HG03097 (cell line): Measurements from ENCODE around the gene ARNT2.

Experiments used
- ATAC-seq: cut with Tn5 transposase; IDR thresholded peaks from one replicate; pipeline ENCODE4 v1.9.1; 2021; ENCODE audit not compliant: unreplicated experiment, low FRiP score

The ARNT2 gene

GRCh38 chr15:80440024-80440423, 35.8 kb downstream of the ARNT2 start:
- ATAC-seq, result no peak

GRCh38 chr15:80441041-80441440, 36.9 kb downstream of the ARNT2 start:
- no peak for ATAC-seq

- ATAC-seq, result no peak
Observed at GRCh38 chr15:80441714-80442113, 37.5 kb downstream of the ARNT2 start.

GRCh38 chr15:80442728-80443403, 38.7 kb downstream of the ARNT2 start:
- no peak for ATAC-seq

GRCh38 chr15:80444680-80445251, 40.6 kb downstream of the ARNT2 start:
- ATAC-seq, result no peak

GRCh38 chr15:80445300-80446041, 41.3 kb downstream of the ARNT2 start:
- ATAC-seq, result no peak

- no peak for ATAC-seq
Observed at GRCh38 chr15:80447077-80447476, 42.9 kb downstream of the ARNT2 start.

- ATAC-seq, result no peak
Observed at GRCh38 chr15:80449825-80450224, 45.6 kb downstream of the ARNT2 start.

- ATAC-seq, result no peak
Observed at GRCh38 chr15:80450811-80451321, 46.7 kb downstream of the ARNT2 start.

- ATAC-seq, result no peak
Observed at GRCh38 chr15:80452166-80452565, 48.0 kb downstream of the ARNT2 start.

GRCh38 chr15:80455051-80455648, 51.0 kb downstream of the ARNT2 start:
- no peak for ATAC-seq

GRCh38 chr15:80455668-80456442, 51.7 kb downstream of the ARNT2 start:
- ATAC-seq, result no peak

- no peak for ATAC-seq
Observed at GRCh38 chr15:80456517-80457492, 52.6 kb downstream of the ARNT2 start.

GRCh38 chr15:80457896-80458295, 53.7 kb downstream of the ARNT2 start:
- no peak for ATAC-seq

GRCh38 chr15:80458580-80458979, 54.4 kb downstream of the ARNT2 start:
- ATAC-seq, result no peak

GRCh38 chr15:80459380-80459779, 55.2 kb downstream of the ARNT2 start:
- no peak for ATAC-seq

GRCh38 chr15:80459818-80460217, 55.6 kb downstream of the ARNT2 start:
- no peak for ATAC-seq

GRCh38 chr15:80461356-80462095, 57.3 kb downstream of the ARNT2 start:
- ATAC-seq, result no peak

GRCh38 chr15:80462111-80462510, 57.9 kb downstream of the ARNT2 start:
- no peak for ATAC-seq
